Measurements from ENCODE around the gene CDK8. TPM values are rescaled to one million over a fixed set of nuclear protein-coding genes. Genes with fewer than 3 reads are reported as not detected.

Gene CDK8
- total and polyA plus RNA-seq, 2 donors (not counting 3 experiments of a cell fraction or from before 2014, with no cell fraction given): 12.2 to 13.3 TPM

DNA sequence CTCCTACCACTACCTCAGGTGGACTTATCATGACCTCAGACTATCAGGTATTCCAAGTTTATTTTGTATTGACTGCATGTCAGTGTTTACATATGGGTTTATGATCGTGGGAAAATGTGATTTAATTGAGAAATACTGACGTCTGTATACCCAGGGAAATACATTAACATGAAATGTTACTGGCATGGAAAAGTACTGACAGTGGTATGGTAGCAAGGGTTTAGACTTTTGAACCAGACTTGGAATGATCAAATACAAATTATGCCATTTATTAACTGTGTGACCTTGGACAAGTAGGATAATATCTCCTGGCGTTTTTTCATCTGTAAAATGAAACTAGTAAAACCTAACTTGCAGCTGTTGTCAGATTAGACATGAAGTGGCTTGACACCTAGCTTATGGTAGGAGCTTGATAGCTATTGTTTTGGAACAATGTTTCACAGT lies 147.7 kb downstream of the CDK8 start:
- H3K27me3 ChIP-seq (ENCODE audit: control insufficient read depth in 2 of 2, insufficient read depth in 2 of 2, low read length in 2 of 2): no peaks in the 10 kb centered on the region
- no peak for FAIRE-seq
- dilution Hi-C loops (cut with MboI; ENCODE audit: extremely low pct_ligation_motif_present, low sequenced_read_pairs): no loop called here

More for the DNA sequence above, 147.7 kb downstream of the CDK8 start:
- H3K9me1 ChIP-seq (replicated peaks; ENCODE audit: control insufficient read depth, extremely low read depth, insufficient read depth, low read length): no peaks in the 10 kb centered on the region
- H3K36me3 ChIP-seq (ENCODE audit: control insufficient read depth in 2 of 2, extremely low read depth in 1 of 2, insufficient read depth in 2 of 2, low read length in 2 of 2): peaks cover 0 to 3% of the 10 kb centered on the region in 2 experiments
- H3K4me2 ChIP-seq (ENCODE audit: insufficient read depth, low read length): no peak overlapping the region
- H4K20me1 ChIP-seq (replicated peaks; ENCODE audit: control insufficient read depth, extremely low read depth, insufficient read depth, low read length): no peaks in the 10 kb centered on the region
- ChIA-PET CTCF (interaction anchor here (1.3 kb wide), 1 partner anchor 297 kb away, joined by 5 read pairs; no protein-coding TSS in a partner anchor), POLR2A (interaction anchor here (0.7 kb wide), 1 partner anchor 21 kb away, joined by 3 read pairs; no protein-coding TSS in a partner anchor)
- no peaks in the 10 kb centered on the region for H3K9me3 ChIP-seq (replicated peaks; ENCODE audit: control insufficient read depth, insufficient read depth, low read length)
- no peak overlapping the region for H2AFZ ChIP-seq (ENCODE audit: low read depth, low read length)
- no peak overlapping the region for H3K27ac ChIP-seq (ENCODE audit: insufficient read depth, low read depth, low read length)
- no peaks in the 10 kb centered on the region for H3K4me1 ChIP-seq (ENCODE audit: control insufficient read depth, extremely low read depth, insufficient read depth, low read length)
- H3K79me2 ChIP-seq (ENCODE audit: control insufficient read depth, insufficient read depth, low read length): no peaks in the 10 kb centered on the region
- no peak overlapping the region for H3K9ac ChIP-seq (replicated peaks; ENCODE audit: extremely low read depth, insufficient read depth, low read length)
- DNase-seq (ENCODE audit: low read depth, low spot score): no peak
- BruUV-seq (replicated peaks): no TSS peak
- intact Hi-C loops (cut with micrococcal nuclease): no loop called here
- TF ChIP-seq, protein P1, sequence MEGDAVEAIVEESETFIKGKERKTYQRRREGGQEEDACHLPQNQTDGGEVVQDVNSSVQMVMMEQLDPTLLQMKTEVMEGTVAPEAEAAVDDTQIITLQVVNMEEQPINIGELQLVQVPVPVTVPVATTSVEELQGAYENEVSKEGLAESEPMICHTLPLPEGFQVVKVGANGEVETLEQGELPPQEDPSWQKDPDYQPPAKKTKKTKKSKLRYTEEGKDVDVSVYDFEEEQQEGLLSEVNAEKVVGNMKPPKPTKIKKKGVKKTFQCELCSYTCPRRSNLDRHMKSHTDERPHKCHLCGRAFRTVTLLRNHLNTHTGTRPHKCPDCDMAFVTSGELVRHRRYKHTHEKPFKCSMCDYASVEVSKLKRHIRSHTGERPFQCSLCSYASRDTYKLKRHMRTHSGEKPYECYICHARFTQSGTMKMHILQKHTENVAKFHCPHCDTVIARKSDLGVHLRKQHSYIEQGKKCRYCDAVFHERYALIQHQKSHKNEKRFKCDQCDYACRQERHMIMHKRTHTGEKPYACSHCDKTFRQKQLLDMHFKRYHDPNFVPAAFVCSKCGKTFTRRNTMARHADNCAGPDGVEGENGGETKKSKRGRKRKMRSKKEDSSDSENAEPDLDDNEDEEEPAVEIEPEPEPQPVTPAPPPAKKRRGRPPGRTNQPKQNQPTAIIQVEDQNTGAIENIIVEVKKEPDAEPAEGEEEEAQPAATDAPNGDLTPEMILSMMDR (IDR thresholded peaks at IDR 0.05; ENCODE audit: extremely low read depth in 1 of 2, insufficient read depth in 1 of 2, low read depth in 1 of 2, low read length in 2 of 2): no peak
- TF ChIP-seq FOS (IDR thresholded peaks at IDR 0.05; ENCODE audit: borderline replicate concordance, insufficient read depth, low read length) (no peak), JUN (IDR thresholded peaks at IDR 0.05; ENCODE audit: borderline replicate concordance, insufficient read depth, insufficient read length, low read depth) (no peak), POLR2AphosphoS5 (IDR thresholded peaks at IDR 0.05; ENCODE audit: insufficient read depth, low read depth, low read length) (no peak), MYC (IDR thresholded peaks at IDR 0.05; ENCODE audit: low read depth, low read length) (no peak), GATA2 (IDR thresholded peaks at IDR 0.05; ENCODE audit: insufficient read depth, insufficient read length, low read depth, low read length) (no peak), EZH2 (IDR thresholded peaks at IDR 0.05; ENCODE audit: borderline replicate concordance, low read depth, low read length, severe bottlenecking) (no peak), POLR2A (IDR thresholded peaks at IDR 0.05; ENCODE audit: low read depth, low read length) (no peak)
- TF ChIP-seq, protein P2, sequence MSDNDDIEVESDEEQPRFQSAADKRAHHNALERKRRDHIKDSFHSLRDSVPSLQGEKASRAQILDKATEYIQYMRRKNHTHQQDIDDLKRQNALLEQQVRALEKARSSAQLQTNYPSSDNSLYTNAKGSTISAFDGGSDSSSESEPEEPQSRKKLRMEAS (IDR thresholded peaks at IDR 0.05; ENCODE audit: insufficient read depth, insufficient read length): no peak
- H3K4me3 ChIP-seq (replicated peaks in 1 of 3; ENCODE audit: insufficient read depth in 1 of 3, low read depth in 1 of 3, low read length in 3 of 3): no peak overlapping the region
